Adipose tissue (tissue), 3 donors: ENCODE data around the gene ZMIZ2. TPM values are rescaled to one million over a fixed set of nuclear protein-coding genes. Genes with fewer than 3 reads are reported as not detected.
"Not testable (repeated sequence)": the region's sequence is repeated elsewhere in the genome, so short reads cannot be mapped to it uniquely, and the experiment has no call there.

Experiments
- H3K27ac ChIP-seq: one replicate; pipeline ENCODE4 v1.5.1; 2013; ENCODE audit warnings: low read depth, low read length
- WGBS, 3 donors: extraction: QIAGEN DNeasy Blood & Tissue Kit; methylation state at CpG; one replicate each; pipeline ENCODE4 v1.1.7; 2013; 5-methylcytosine and 5-hydroxymethylcytosine counted together
- polyA plus RNA-seq, 3 donors: library from polyadenylated mRNA; stranded (reverse); fragments of 200-250 nt; gene quantifications; one replicate each; pipeline ENCODE4 v1.2.3, GENCODE V29; 2013
- donor health status: healthy with polysubstance abuse.
- donor health status: Bipolar disorder and iron deficiency.
- donor health status: healthy.

Gene ZMIZ2, protein sequence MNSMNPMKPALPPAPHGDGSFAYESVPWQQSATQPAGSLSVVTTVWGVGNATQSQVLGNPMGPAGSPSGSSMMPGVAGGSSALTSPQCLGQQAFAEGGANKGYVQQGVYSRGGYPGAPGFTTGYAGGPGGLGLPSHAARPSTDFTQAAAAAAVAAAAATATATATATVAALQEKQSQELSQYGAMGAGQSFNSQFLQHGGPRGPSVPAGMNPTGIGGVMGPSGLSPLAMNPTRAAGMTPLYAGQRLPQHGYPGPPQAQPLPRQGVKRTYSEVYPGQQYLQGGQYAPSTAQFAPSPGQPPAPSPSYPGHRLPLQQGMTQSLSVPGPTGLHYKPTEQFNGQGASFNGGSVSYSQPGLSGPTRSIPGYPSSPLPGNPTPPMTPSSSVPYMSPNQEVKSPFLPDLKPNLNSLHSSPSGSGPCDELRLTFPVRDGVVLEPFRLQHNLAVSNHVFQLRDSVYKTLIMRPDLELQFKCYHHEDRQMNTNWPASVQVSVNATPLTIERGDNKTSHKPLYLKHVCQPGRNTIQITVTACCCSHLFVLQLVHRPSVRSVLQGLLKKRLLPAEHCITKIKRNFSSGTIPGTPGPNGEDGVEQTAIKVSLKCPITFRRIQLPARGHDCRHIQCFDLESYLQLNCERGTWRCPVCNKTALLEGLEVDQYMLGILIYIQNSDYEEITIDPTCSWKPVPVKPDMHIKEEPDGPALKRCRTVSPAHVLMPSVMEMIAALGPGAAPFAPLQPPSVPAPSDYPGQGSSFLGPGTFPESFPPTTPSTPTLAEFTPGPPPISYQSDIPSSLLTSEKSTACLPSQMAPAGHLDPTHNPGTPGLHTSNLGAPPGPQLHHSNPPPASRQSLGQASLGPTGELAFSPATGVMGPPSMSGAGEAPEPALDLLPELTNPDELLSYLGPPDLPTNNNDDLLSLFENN
- 10 to 100 TPM; 28.2 to 42.5 (median 29.5) TPM for polyA plus RNA-seq

DNA sequence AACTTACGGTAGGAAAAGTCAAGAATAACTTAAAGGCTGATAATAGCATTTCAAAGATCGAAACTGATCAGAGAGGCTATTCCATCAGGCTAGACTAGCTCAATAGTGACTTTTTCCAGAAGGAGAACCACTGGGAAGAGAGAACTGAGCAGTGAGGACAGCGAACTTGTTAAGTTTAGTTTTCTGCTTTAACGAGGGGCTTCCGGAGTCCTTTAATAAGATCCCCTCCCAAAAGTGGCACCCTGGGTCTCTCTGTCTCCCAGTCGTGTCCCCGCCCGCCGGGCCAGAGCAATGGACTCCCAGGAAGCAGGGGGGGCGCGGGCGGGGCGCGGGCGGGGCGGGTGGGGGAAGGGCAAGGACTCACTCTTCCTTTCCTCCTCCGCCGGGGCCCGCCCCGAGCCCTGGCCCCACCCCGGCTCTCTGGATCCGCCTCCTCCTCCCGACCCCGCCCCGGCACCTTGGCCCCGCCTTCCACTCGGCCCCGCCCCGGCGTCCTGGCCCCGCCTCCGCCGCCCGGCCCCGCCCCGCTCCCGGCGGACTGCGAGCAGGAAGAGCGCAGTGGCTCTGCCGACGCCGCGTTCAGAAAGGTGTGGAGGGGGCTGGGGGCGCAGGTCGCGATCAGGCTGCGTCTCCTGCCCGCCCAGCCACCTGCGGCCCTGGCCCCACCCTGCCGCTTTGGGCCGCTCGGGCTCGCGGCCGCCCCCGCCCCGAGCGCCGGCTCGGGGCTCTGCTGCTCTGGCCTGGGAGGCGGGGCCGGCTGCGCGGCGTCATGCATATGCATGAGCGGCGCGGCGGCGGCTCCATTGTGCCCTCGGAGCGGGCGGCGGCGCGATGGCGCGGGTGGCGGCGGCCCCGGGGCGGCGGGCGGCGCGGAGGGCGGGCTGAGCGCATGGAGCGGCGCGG is at the start of gene ZMIZ2:
Gene ZMIZ2 (plus strand): TSS at position 803 of the 903 bp plus-strand sequence. CDS start 7,403 bp downstream, outside the sequence.
- H3K27ac ChIP-seq, result peak within 1 kb of the TSS; percentile 29
- 1 to 4% (median 2%) methylated on average over 43 to 87 of the region's 92 CpGs for WGBS, 3 donors

DNA sequence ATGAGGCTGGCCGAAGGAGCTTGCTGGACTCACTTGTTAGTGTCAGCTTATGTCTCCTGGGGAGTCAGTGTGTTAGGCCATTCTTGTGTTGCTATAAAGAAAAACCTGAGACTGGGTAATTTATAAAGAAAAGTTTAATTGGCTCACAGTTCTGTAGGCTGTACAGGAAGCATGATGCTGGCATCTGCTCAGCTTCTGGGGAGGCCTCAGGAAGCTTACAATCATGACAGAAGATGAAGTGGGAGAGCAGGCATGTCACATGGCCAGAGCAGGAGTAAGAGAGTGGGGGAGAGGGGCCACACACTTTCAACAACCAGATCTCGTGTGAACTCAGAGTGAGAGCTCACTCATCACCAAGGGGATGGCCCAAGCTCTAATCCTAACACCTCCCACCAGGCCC is 49.0 kb upstream of the ZMIZ2 start:
- H3K27ac ChIP-seq, result not testable (repeated sequence)
- 95 to 100% (median 96%) methylated on average over 2 of the region's 2 CpGs for WGBS, 3 donors

DNA sequence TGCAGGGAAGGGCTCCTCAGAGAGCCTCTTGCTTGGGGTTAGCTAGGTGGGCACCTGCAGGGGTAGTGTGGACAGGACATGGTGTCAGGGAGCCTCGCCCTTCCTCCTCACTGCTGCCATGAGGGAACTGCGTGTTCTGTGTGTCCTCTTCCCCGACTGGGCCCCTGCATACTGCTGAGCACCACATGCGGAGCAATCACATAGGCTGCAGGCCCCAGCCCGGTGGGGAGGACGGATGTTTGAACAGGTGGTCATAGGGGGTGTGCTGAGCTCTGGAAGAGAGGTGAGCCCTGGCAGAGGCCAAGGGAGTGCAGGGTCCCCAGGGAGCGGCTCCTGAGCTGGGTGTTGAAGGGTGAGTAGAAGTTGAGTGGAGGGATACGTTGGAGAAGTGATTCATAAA is 48.3 kb upstream of the ZMIZ2 start:
- H3K27ac ChIP-seq, result no peak overlapping the region
- WGBS, 3 donors, result 87 to 95% (median 93%) methylated on average over 8 of the region's 8 CpGs

DNA sequence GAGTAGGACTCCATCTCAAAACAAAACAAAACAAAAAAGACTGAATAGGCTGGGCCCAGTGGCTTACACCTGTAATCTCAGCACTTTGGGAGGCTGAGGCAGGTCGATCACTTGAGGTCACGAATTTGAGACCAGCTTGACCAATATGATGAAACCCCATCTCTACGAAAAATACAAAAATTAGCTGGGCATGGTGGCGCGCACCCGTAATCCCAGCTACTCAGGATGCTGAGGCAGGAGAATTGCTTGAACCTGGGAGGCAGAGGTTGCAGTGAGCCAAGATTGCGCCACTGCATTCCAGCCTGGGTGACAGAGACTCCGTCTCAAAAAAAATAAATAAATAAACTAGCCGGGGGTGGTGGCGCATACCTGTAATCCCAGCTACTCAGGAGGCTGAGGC is 45.3 kb upstream of the ZMIZ2 start:
- not testable (repeated sequence) for H3K27ac ChIP-seq
- WGBS, 3 donors, result 96 to 98% (median 98%) methylated on average over 10 of the region's 10 CpGs

DNA sequence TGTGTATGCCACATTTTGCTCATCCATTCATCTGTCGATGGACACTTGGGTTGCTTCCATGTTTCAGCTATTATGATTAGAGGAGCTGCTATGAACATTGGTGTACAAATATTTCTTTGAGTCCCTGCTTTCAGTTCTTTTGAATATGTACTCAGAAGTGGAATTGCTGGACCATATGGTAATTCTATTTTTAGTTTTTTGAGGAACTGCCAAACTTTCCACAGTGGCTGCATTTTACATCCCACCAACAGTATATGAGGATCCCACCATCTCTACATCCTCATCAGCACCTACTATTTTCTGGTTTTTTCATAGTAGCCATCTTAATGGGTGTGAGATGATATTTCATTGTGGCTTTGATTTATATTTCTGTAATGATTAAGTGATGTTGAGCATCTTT is 44.7 kb upstream of the ZMIZ2 start:
- 91 to 100% (median 96%) methylated on average over 1 of the region's 1 CpG for WGBS, 3 donors
- H3K27ac ChIP-seq, result no peak overlapping the region

DNA sequence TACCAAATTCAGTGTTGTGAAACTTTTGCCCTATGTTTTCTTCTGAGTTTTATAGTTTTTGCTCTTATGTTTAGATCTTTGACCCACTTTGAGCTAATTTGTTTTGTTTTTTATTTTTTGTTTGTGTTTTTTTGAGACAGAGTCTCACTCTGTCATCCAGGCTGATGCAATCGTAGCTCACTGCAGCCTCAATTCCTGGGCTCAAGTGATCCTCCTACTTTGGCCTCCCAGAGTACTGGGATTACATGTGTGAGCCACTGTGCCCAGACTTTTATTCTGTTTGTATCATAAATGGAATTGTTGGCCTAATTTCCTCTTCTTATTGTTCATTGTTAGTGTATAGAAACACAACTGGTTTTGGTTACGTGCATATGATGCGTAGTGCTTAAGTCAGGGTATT is 43.2 kb upstream of the ZMIZ2 start:
- 81 to 97% (median 96%) methylated on average over 3 of the region's 3 CpGs for WGBS, 3 donors

DNA sequence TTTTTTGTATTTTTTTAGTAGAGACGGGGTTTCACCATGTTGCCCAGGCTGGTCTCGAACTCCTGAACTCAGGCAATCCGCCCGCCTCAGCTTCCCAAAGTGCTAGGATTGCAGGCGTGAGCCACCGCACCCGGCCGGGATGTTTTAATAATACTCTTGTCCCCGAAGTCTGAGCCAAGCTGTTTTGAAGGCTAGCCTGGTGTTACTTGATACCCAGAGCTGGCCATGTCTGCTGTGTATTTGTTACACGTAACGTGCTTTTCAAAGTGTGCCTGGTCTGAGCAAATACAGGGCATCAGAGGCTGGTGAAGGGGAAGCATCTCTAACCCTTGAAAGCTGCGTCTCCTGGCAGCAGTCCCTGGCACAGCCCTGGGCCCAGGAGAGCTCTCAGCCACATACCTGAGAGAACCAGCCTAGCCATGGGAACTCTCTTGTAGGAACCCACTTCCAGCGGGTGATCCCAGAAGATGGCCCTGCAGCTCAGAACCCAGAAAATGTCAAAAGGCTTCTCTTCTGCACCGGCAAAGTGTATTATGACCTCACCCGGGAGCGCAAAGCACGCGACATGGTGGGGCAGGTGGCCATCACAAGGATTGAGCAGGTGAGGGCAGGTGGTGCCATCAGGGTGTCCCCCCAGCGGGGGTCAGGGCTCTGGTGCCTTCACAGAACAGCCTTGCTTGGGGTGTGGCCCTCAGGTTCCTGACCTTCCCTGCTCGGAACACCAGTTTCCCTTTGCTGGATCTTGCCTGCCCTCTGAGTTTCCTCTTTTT is 41.7 kb upstream of the ZMIZ2 start:
- WGBS, 3 donors, result 91 to 95% (median 93%) methylated on average over 20 of the region's 20 CpGs
- no peak overlapping the region for H3K27ac ChIP-seq

More for the DNA sequence above, 43.2 kb upstream of the ZMIZ2 start:
- no peak overlapping the region for H3K27ac ChIP-seq

DNA sequence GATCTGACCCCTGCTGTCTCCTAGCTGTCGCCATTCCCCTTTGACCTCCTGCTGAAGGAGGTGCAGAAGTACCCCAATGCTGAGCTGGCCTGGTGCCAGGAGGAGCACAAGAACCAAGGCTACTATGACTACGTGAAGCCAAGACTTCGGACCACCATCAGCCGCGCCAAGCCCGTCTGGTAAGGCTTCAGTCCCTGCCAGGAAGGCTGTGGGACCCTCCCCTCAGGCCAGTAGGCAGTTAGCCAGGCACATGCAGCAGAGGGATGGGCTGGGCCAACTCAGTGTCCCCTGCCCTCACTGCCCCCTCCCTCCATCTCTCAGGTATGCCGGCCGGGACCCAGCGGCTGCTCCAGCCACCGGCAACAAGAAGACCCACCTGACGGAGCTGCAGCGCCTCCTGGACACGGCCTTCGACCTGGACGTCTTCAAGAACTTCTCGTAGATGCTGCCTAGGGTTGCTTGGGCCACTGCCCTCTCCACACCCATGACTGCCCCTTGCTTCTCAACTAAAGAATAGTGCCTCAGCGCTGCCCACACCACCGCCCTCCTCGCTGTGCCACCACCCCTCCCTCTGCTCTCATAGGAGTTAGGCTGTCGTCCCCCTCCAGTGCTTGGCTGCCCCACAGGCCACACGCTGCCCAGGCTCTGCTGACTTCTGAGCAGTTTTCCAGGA is 41.0 kb upstream of the ZMIZ2 start:
- no peak overlapping the region for H3K27ac ChIP-seq
- 91 to 94% (median 91%) methylated on average over 17 to 21 of the region's 21 CpGs for WGBS, 3 donors

DNA sequence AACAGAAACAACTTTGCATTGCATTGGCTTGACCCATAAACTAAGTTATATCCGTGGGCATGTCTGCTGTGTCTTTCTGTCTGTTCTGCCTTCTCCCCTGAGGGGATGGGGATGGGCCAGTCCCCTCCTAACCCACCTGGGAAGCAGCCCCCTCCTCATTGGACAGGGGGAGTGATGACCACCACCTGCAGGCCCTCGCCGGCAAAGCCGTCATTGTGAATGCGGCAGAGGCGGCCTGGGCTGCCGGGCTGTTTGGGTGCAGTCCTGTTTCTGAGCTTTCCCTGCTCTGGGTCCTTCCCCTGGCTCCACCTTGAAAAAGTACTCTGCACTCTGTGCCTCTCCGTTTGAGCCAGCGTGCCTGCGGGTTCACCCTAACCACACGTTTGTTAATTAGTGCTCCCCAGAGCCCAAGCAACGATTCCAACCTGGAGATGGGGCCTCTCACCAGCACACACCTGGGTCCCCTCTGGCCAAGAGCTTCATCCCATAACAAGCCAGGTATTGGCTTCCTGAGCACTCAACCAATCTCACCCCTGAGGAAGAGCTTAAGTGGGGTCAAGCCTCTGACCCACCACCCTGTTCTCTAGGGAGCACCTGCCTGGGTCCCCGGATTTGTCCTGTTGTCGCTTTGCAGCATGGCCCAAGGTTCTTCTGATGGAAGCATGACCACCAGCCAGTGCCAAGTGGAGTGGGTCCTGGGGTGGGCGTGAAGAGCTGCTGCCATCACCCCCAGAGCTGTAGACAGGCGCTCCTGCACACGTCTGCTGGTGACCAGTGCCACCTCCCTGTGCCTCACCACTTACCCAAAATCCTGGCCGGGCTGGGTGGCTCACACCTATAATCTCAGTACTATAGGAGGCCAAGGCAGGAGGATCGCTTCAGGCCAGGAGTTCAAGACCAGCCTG is 39.4 kb upstream of the ZMIZ2 start:
- H3K27ac ChIP-seq, result no peak overlapping the region
- 84 to 88% (median 84%) methylated on average over 19 of the region's 19 CpGs for WGBS, 3 donors

DNA sequence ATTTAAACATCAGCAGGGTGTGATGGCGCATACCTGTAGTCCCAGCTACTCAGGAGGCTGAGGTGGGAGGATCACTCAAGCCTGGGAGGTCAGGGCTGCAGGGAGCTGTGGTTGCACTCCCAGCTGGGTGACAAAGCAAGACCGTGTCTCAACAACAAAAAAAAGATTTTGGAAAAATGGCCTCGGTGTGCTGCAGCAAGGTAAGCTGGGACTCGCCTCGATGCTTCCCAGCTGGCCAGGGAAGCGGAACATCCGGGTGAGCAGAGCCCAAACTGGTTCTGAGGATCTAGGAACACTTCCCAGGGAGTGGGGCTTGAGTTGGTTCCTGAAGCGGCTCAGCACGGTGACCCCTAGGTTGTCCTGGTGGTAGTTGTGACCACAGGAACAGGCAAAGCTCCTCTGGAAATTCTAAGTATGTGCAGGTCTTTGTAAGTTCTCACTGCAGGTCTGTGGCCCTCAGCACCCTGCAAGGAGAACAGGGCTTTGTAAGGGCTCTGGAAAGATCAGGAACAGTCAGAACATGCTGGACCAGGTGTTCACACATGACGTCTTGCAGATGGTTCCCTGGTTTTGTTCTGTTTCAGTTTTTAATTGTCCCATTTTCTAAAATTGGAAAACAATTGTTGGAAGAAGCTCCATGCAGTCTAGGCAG is 38.6 kb upstream of the ZMIZ2 start:
- WGBS, 3 donors, result 86 to 95% (median 93%) methylated on average over 10 of the region's 10 CpGs
- no peak overlapping the region for H3K27ac ChIP-seq

DNA sequence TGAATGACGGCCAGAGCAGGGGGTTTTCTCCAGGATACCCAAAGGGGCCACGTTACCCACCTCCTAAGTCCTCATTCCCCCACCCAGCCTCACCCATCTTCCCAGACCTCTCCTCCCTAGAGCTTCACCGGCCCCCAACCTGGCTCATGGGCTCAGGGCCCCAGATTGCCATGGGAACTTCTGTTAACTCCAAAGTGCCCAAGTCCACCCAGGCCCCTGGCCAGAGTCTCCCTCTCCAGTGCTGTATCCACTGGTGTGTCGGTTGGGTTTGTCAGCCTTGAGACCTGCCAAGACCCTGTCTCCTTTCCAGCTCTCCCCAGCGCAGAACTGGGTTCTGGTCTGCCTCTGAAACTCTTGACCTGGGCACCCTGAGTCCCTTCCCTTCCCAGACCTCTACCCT is 37.1 kb upstream of the ZMIZ2 start:
- WGBS, 3 donors, result 52 to 70% (median 68%) methylated on average over 5 of the region's 5 CpGs
- no peak overlapping the region for H3K27ac ChIP-seq

DNA sequence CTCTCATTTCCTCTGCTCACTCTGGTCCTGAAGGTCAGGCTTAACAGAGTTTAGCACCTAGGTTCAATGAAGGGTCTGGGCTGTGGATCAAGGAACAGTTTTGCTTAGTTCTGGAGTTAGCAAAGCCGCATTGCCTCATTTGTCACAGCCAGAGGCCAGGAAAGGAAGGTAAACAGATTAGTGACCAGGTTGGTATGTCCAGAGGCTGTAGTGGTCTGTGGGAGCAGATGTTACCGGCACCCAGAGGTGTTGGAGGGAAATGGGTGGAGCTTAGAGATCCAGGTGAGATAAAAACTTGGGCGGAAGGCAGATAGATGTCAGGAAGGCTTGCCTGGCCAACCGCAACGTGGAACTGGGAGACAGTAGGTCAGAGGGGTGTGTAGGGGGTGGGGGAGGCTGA is 36.6 kb upstream of the ZMIZ2 start:
- 17 to 40% (median 35%) methylated on average over 5 of the region's 5 CpGs for whole genome bisulfite sequencing, 3 donors
- no peak overlapping the region for H3K27ac ChIP-seq

DNA sequence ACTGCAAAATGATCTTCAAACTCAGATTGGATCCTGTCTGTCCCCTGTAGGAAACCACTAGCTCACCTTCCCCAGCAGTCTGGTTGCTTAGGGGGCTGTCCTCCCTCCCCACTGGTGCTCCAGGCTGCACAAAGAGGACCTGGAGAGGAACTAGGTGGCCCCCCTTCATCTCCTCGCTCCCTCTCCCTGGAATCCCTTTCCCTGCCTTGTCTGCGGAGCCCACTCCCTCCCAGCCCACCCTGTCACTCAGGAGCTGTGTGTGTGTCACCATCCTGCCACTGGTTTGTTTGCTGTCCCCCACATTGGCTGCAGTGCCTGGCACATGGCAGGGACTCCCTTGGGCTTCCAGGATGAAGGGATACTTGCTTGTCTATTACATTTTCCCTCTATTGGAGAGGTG is 35.5 kb upstream of the ZMIZ2 start:
- 81 to 91% (median 88%) methylated on average over 2 of the region's 2 CpGs for WGBS, 3 donors
- H3K27ac ChIP-seq, result no peak overlapping the region

DNA sequence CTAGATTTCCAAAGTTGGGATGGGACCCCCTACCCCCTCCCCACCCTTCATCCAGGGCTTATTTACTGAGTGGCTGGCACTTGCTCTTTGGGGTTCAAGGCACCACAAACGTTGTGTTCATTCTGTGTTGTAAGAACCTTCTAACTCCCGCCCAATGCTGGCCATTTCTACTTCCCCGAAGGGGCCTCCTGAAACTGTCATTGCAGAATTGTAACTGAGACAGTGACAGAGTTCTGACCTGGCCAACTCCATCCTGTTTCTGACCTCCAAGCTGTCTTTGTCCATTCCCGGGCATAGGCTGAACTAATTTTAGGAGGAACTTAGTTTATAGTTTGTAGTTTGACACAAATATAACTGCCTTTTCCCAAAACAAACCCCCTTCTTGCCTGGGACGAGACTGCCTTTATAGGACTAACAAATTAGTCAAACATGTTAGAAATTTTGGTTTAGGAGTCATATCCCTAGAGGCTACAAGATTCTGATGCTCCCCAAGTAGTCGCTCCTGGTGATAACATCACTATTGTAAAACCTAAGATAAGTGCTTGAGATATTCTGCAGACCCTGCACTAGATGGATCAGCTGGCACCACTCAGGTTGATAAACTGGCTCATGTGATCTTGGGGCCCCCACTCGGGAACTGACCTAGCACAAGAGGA is 34.8 kb upstream of the ZMIZ2 start:
- WGBS, 3 donors, result 45 to 67% (median 47%) methylated on average over 7 of the region's 7 CpGs

DNA sequence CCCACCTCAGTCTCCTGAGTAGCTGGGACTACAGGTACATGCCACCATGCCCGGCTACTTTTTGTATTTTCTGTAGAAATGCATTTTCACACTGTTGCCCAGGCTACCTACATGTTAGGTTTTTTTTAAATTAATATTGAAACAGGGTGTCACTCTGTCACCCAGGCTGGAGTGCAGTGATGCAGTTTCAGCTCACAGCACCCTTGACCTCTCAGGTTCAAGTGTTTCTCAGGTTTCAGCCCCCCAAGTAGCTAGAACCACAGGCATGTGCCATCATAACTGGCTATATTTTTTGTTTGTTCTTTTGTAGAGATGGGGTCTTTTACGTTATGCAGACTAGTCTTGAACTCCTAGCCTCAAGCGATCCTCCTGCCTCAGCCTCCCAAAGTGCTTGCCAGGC is 32.4 kb upstream of the ZMIZ2 start:
- WGBS, 3 donors, result 86 to 97% (median 96%) methylated on average over 3 of the region's 3 CpGs
- no peak overlapping the region for H3K27ac ChIP-seq

More for the DNA sequence above, 34.8 kb upstream of the ZMIZ2 start:
- no peak overlapping the region for H3K27ac ChIP-seq
